Glutamatergic neuron (in vitro differentiated cells): ENCODE results near the gene BDNF. TPM values are rescaled to one million over a fixed set of nuclear protein-coding genes. Genes with fewer than 3 reads are reported as not detected.

Source experiments
- DNase-seq: peaks from one replicate; pipeline ENCODE4 v3.0.0; 2022
- H3K27ac Mint-ChIP-seq: one replicate; pipeline ENCODE4 v1.8.0; 2020; ENCODE audit warnings: mild to moderate bottlenecking, mixed read lengths, inconsistent platforms; ENCODE audit not compliant: unreplicated experiment
- H3K27me3 Mint-ChIP-seq: one replicate; pipeline ENCODE4 v1.8.0; 2020; ENCODE audit warnings: mild to moderate bottlenecking, moderate library complexity, mixed read lengths, inconsistent platforms; ENCODE audit not compliant: unreplicated experiment
- H3K36me3 Mint-ChIP-seq: one replicate; pipeline ENCODE4 v1.8.0; 2020; ENCODE audit warnings: mild to moderate bottlenecking, mixed read lengths, inconsistent platforms; ENCODE audit not compliant: unreplicated experiment
- H3K4me1 Mint-ChIP-seq: one replicate; pipeline ENCODE4 v1.8.0; 2020; ENCODE audit warnings: mild to moderate bottlenecking, low read depth, mixed read lengths, inconsistent platforms; ENCODE audit not compliant: unreplicated experiment
- H3K4me3 Mint-ChIP-seq: one replicate; pipeline ENCODE4 v1.8.0; 2020; ENCODE audit warnings: mild to moderate bottlenecking, mixed read lengths, inconsistent platforms; ENCODE audit not compliant: unreplicated experiment
- H3K9me3 Mint-ChIP-seq: one replicate; pipeline ENCODE4 v1.8.0; 2020; ENCODE audit warnings: mild to moderate bottlenecking, moderate library complexity, mixed read lengths, inconsistent platforms; ENCODE audit not compliant: unreplicated experiment
- total RNA-seq: library from RNA; stranded (reverse); fragmentation: NEBNext Ultra II Directional; extraction: Animal tissue kit (Norgen Biotek cat#: 25700); gene quantifications from one replicate; pipeline ENCODE4 v1.2.1, GENCODE V29; 2021; ENCODE audit not compliant: unreplicated experiment
- TF ChIP-seq, protein P1 (sequence below): fragments of 200-600 bp; sonication (generic); IDR thresholded peaks from one replicate; pipeline ENCODE4 v1.5.0; 2021; ENCODE audit not compliant: partially characterized antibody, unreplicated experiment

BDNF gene
- total RNA-seq, 1 donor from 2014 or later: 0.42 TPM

DNA sequence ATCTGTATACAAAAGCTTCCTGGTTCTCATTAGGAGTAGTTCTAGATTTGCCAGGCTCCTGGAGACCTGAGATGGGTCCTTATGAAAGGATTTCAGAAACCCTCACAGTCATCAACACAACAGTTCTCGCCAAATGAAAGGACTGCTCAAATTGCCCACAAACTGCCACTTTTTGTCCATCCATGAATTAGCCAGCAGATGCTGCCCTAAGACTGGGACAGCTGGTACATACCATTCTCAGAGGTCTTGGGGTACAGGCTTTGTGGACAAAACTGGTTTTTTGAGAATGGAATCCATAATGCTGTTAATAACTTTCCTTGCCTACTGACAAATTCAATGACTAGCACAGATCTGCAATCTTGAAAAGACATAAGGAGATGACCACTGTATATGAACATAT is 23.4 kb upstream of the BDNF start:
- peaks cover 1% of the 10 kb centered on the region for H3K9me3 Mint-ChIP-seq
- no peak overlapping the region for H3K27ac Mint-ChIP-seq
- peaks cover 9% of the 10 kb centered on the region for H3K4me1 Mint-ChIP-seq
- TF ChIP-seq, protein P1, sequence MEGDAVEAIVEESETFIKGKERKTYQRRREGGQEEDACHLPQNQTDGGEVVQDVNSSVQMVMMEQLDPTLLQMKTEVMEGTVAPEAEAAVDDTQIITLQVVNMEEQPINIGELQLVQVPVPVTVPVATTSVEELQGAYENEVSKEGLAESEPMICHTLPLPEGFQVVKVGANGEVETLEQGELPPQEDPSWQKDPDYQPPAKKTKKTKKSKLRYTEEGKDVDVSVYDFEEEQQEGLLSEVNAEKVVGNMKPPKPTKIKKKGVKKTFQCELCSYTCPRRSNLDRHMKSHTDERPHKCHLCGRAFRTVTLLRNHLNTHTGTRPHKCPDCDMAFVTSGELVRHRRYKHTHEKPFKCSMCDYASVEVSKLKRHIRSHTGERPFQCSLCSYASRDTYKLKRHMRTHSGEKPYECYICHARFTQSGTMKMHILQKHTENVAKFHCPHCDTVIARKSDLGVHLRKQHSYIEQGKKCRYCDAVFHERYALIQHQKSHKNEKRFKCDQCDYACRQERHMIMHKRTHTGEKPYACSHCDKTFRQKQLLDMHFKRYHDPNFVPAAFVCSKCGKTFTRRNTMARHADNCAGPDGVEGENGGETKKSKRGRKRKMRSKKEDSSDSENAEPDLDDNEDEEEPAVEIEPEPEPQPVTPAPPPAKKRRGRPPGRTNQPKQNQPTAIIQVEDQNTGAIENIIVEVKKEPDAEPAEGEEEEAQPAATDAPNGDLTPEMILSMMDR: no peak
- DNase-seq: no peak
- H3K27me3 Mint-ChIP-seq: peaks cover 17% of the 10 kb centered on the region
- H3K36me3 Mint-ChIP-seq: no peaks in the 10 kb centered on the region
- no peak overlapping the region for H3K4me3 Mint-ChIP-seq

DNA sequence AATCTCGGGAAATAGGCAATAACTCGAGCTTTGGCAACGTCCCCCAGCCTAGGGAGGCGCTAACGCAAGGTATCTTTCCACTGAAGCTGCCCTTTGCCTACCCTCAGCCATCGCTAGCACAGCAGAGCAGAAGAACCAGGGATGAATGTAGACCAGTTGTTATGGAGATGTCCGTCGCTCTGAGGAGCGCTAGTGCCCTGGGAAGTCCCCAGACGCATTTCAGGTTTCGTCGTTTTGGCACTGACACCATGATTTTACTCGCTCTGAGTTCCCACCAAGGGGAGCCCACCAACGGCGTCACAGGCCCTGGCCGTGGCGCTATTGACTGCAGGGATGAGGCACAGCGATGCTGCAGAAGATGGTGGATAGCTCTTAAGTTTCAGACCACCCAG is 22.7 kb upstream of the BDNF start:
- H3K4me3 Mint-ChIP-seq: peak overlapping the region; percentile 83
- peaks cover 5% of the 10 kb centered on the region for H3K9me3 Mint-ChIP-seq
- TF ChIP-seq, protein P1: no peak
- peaks cover 19% of the 10 kb centered on the region for H3K27me3 Mint-ChIP-seq
- H3K27ac Mint-ChIP-seq: no peak overlapping the region
- DNase-seq: peak; percentile 40
- no peaks in the 10 kb centered on the region for H3K36me3 Mint-ChIP-seq
- peaks cover 11% of the 10 kb centered on the region for H3K4me1 Mint-ChIP-seq

DNA sequence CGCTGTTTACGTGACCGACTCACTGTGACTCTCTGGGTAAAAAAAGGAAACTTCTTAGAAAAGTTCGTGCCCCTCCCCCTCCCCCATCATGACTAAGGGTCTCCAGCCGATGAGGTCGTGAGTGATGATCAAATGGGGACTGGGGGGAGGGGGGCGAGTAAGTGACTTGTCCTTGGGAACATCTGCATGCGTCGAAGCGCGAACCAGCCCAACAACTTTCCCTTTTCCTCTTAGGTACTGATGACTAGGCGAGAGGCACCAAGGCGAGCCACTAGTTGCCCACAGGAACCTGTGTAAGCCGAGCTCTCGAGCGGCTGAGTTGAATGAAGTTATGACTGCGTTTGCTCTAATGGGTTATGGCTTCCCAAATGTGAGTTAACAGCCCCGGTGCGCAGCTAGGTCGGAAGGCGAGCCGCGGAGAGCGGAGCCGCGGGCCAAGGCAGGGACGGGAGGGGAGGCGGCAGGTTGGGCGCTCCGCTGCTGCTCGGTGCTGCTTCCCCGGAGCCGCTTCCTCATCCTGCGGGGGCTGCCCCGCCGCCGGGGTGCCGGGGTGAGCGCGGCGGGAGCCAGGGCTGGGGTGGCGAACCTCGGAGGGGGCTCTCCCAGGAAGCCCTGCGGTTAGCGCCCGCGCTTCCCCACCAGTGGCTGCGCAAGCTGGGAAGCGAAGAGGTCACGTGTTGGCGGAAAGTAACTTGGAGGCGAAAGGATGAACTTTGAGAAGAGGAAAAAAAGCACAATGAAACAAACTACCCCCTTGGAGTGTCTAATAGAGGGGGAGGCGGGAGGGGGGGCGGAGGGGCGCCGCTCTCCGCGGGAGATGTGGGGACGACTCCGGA is 22.1 kb upstream of the BDNF start:
- TF ChIP-seq, protein P1: no peak
- H3K27ac Mint-ChIP-seq: no peak overlapping the region
- peaks cover 7% of the 10 kb centered on the region for H3K9me3 Mint-ChIP-seq
- peaks cover 22% of the 10 kb centered on the region for H3K27me3 Mint-ChIP-seq
- peak; percentile 47 for DNase-seq
- no peaks in the 10 kb centered on the region for H3K36me3 Mint-ChIP-seq
- H3K4me1 Mint-ChIP-seq: peaks cover 16% of the 10 kb centered on the region
- peak overlapping the region; percentile 92 for H3K4me3 Mint-ChIP-seq

DNA sequence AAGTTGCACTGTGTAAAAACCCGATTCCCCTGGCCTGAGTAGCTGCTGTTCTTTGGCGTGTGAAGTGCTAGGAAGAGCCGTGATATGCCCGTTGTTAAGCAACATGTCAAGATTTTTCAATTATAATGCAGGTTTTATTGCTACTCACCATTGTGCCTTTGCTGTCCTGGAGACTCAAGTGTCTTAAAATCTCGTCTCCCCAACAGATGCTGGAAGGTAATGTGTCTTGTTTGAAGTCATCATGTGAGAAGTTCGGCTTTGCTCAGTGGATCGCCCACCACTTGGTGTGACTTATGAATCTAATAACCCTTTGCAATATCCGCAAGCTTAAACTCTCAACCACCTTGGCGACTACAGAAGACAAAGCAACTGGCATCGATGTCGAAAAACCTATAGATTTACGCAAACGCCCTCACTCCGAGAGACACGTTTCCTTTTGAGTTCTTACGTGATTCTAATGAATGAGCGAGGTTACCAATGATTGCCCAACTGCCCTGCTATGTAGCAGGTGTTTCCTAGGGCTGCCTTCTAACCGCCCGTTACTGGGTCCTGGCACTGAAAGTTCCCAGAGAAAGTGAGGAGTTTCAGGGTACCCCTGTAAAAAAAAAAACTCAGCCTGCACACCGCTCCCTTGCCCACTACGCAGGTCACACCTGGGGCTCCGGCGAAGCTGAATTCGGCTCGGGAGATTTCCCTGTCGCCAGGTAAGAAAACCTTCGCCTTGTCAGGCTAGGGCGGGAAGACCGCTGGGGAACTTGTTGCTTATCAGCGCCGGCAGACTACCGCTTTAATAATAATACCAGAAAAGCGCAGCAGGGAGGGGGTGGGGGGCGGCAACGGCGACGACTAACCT is 21.2 kb upstream of the BDNF start:
- peaks cover 7% of the 10 kb centered on the region for H3K9me3 Mint-ChIP-seq
- no peak overlapping the region for H3K27ac Mint-ChIP-seq
- peaks cover 22% of the 10 kb centered on the region for H3K27me3 Mint-ChIP-seq
- H3K4me1 Mint-ChIP-seq: peaks cover 20% of the 10 kb centered on the region
- no peaks in the 10 kb centered on the region for H3K36me3 Mint-ChIP-seq
- DNase-seq: no peak
- TF ChIP-seq, protein P1: no peak
- peak overlapping the region; percentile 92 for H3K4me3 Mint-ChIP-seq
